HG02885 (cell line): ENCODE measurements around the gene HEMK1.

Source experiments
- ATAC-seq: cut with Tn5 transposase; IDR thresholded peaks from one replicate; pipeline ENCODE4 v1.9.1; 2021; ENCODE audit warnings: mild to moderate bottlenecking; ENCODE audit not compliant: unreplicated experiment, poor library complexity

Gene HEMK1

DNA sequence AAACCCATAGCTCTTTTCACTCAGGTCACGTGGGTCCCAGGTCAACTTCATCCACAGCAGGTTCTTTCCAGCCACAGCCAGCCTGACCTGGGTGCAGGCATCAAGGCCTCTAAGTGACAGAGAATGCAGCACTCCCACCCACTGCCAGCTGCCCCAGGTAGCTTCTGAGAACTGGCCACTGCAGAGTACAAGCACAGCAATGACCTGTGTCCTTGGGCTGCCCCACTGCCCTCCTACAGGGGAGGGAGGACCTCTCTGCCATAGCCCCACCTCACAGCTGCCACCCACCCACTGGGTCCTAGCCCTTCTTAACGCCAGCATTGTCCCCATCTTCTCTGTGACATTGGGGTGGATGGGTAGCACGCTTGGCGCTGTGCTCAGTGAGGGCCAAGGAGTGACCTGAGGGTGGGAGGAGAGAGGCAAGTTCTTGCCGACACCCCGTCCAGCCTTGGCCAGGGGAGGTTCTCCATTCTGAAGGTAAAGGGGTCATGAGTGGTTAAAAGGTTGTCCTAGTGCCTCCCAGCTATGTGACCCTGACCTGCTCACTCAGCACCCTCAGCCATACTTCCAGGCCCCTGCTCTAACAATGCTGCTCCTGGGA, 29.9 kb downstream of the HEMK1 start:
- ATAC-seq: no peak

DNA sequence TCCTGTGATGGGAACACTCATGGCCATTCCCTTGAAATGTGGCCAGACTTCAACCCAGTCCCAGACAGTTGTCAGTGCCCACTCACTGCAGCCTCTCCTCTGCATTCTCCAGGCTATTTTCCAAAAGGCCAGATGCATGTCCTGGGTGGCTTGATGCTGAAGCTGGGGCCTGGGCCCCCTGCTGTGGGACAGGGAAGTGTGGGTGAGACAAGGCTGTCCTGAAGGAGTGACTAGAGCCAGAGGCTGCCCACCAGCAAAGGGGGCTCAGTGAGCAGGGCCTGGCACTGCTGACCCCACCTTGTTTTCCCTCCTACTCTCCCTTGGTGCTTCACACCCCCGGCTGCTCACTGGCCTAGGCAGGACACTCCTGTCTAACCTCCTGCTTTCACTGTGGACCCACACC, 30.4 kb downstream of the HEMK1 start:
- ATAC-seq: no peak

DNA sequence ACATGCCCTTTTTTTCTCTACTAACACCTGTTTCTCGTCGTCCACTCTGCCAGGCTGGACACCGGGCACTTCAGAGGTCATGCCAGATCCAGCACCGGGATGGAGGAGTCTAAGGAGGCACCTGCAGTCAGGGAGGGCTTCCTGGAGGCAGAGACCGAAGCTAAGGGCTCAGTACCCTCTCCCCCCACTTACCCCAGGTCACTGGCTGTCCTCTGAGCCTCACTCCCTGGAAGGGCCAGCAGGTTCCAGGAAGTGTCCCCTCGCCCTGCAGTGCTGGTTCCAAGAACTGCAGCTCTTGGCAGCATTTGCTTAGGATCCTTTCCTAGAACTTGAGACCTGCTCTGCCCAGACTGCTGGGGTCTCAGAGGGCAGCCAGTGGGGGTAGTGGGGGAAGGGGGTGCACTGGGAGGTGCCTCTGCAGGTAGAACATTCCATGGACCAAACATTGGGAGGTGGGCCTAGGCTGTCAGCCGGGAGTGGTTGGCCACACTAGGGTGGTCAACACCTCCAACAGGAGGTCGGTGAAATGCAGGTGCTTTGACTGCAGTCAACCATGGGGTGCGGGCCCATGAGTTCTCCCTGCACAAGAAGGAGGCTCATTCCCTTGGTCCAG, 30.9 kb downstream of the HEMK1 start:
- ATAC-seq: no peak

DNA sequence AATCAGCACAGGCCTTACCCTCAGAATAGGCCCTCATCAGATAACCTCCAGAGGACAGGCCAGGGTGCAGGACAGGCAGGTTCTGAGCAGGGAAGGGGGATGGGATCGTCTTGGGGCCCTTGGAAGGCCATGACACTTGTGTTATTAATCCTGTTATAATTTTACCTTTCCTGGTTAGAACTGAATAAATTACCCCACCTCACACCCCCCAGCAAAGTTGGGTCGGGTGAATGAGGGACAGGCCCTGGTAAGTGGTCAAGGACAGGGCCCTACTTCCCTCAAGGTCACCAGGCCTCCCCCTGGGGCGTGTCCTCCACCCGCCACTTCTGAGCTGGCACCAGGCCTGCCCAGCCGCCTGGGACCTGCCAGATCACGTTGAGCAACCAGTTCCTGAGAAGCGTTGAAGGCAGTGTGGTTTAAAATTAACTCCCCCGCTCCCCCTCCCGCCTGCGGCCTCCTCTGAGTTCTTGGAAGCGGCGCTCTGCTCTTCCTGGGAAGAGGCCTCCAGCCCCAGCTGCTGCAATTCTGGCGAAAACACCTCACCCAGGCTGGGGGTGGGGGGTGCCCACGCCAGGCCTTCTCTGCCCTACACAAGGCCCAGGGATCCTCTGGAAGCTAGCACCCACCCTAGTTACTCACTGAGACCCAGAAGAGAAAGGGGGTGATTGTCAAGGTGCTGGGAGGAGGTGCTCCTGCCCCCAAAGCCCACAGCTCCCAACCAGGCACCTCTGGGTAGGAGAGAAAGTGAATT, 31.7 kb downstream of the HEMK1 start:
- ATAC-seq: no peak

DNA sequence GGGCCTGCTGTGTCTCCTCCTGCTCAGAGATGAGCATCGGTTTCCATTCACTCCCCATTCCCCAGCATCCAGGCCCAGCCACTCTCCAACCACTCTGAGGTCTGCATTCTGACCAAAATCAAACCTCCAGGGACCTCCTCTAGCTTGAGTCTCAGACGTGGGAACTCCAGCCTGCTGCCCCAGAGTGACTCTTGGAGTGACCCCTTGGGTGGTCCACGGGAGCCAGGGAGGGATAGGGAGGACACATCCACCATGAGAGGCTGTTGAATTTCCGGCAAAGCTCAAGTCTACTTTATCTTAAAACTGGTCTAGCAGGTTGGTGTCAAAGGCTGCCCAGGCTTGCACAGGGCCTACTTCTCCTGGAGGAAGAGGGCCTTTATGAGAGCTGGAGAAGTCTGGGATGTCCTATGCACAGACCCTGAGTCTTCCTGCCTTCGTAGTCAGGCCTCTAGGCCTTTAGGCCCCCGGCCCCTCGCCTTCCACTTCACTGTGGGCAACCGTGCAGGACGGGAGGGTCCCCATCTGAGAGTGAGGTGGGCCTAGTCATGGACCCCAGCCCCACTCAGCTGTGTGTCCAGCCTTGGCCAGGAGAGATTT, 33.4 kb downstream of the HEMK1 start:
- ATAC-seq: no peak

DNA sequence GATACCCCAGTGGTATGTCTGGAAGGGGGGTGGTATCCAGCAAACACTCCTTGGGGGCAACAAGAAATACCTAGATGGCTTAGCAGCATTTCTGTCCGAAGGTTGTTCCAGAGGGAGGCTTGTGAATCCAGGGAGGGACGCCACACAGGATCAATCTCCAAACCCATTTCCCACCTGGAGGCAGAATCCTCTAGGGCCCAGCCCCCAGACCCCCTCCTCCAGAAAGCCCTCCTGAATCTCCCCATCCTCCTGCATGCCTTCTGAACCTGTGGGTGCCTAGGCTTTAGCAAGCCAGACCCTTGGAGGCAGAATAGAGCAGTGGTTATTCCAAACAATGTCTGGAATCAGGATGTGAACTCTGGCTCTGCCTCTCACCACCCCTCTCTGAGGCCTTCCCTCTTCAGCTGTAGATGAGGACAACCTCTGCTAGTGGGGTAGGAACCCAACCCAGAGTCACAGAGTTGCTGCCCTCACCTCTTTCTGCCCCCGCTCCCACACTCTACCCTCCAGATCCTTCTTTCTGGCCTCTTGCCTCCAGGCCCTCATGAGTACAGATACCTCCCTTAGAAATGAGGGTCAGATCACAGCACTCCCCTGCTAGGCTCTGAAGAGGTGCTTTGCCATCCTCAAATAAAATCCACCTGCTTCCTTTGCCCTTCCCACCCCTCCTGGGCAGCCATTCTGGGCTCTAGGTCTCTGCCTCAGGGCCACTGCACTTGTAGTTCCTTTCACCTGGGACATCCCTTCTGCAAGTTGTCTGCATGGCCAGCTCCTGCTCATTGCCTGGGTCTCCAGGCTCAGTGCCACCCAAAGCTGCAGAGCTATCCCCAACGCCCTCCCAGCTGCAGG, 34.2 kb downstream of the HEMK1 start:
- ATAC-seq: no peak

DNA sequence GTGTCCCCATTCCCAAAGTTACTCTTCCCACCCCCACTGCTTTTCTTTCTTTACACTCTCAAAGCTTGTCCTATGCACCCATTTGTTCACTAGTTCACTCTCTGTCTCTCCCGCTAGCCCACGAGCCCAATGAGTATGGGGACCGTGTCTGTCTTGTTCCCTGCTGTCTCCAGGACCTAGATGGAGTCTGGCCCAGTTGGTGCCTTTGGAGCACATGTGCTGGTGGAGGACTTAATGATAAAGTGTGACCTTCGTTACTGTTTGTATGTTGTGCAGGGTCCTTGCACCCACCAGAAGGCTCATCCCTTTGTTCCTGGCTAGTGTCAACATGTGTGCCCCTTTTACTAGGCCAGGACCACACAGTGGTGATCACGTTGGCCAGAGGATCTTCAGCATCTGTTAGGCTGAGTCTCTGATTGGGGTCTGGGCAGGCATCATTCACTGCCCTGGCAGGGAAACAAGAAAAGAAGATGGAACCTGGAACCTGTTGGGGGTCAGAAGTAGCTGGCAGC, 34.8 kb downstream of the HEMK1 start:
- ATAC-seq: no peak

DNA sequence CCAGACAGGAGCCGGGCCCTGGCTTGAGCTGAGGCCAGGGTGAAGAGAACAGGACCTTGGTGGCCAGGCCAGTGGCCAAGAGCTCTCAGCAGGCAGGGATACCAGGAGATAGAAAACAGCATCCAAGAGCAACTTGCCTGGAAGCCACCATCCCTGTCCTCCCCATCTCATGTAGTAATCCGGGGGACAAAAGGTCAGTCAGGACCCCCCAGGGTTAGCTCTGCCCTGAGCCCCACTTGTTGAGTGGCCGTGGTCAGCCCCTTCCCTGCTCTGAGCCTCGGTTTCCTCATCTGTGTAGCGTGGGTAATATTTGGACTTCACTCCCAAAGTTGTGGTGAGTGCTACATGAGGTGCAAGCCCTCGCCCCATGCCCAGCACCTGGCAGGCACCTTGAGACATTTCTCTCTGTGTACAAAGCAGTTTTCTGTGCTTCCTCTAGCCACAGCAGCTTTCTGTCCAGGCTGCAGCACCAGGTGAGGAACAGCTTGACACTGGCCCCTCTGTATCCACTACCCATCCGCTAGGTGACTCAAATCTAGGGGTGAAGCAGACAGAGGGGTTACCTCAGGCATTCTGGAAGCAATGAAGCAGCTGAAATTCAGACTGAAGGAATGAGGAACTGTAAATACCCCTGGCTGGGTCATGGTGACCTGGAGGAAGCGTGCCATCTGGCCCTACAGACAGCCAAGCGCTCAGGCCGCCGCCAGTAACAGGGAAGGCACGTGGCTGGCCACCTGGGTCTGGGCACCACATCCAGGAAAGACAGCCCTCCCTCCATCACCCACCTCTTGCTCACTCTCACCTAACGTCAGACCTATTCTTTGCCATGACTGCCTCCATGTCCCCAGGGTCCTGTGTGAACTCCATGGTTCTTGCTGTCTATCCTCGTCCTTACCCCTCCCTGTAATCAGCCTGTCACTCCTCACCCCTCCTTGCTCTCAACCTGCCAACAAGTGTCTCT, 35.6 kb downstream of the HEMK1 start:
- ATAC-seq: no peak

DNA sequence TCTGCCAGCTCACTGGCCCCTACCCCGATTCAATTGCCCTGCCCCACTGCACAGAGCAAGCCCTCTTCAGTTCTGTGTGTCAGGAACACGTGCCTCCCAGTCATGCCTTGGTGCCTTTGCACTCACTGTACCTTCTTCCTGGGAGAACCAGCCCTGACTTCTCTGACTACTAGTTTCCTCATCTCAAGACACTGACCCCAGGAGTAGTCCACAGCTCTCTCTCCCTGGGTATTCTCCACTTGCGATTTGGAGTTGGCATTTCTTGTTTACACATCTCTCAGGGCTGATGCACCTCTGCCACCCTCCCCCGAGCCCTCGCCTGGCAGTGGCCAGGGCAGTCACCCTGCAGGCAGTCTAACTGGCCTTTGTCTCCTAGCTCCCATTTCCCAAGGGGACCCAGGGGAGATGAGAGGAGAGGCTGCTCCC, 36.6 kb downstream of the HEMK1 start:
- no peak for ATAC-seq

DNA sequence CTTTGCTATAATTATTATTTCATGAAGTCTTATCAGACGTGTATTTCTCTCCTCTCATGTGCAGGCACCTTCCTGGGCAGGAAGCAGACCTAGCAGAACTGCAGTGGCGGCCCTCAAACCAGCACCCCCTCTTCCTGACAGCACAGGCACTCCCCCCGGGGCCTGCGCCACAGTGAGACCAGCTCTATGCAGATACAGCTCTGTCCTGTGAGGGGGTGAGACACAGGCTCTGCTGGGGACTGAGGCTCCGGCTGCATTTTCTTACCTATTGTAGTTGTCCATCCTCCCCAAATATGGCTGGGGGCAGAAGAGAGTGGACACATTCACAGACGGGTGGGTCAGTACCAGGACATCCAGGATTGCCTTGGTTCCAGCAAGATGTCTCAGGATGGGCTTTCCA, 37.3 kb downstream of the HEMK1 start:
- ATAC-seq: no peak

DNA sequence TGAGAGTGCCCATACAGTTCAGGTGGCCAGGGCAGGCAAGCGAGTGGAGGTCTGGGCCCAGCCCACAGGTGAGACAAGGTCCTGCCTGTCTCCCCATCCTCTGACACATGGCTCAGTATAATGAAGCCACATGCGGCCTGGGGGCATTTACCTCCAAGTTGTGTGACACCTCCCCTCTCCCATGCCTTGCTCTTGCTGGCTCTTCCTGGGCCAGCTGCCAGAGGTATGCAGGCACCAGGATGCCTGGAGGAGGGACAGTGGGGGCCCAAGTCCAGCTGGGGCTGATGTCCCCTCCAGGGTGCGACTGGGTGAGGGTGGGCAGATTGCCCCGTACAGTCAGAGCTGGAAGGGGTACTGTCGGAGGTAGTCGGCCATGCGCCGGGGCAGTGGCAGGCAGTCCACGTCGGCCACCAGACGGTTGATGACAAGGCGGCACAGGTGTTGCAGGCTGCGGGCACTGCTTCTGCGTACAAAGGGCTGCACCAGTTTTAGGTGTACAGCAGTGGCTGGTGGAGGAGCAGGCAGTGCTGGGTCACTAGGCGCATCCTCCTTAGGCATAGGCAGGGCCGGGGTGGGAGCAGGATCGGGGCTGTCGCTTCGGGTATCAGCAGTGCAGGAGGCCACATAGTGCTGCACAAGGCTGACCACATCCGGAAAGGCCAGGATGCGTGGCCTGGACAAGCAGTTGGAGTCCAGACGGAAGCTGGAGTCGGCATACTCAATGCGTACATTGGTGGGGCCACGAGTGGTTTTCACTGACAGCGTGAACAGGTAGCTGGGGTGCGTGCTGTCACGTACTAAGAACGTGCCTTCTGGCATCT, 38.2 kb downstream of the HEMK1 start:
- ATAC-seq: no peak

DNA sequence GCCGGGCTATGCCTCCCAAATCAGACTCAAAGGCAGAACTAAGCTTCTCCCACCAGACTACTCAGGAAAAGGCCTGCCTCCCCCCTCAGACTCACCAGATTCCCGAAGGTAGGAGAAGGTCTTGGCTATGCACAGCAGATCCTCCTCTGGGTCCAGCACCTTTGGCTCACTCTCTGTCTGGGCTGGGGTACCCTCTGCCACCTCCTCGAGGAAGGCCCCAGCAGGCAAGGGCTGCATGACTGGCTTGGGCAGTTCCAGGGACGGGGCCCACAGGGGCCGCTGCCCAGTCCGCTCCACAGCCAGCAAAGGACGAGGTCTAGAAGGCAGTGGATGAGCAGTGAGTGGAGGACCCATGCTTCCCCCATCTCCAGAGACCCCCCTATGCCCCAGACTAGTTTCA, 39.0 kb downstream of the HEMK1 start:
- ATAC-seq: no peak

DNA sequence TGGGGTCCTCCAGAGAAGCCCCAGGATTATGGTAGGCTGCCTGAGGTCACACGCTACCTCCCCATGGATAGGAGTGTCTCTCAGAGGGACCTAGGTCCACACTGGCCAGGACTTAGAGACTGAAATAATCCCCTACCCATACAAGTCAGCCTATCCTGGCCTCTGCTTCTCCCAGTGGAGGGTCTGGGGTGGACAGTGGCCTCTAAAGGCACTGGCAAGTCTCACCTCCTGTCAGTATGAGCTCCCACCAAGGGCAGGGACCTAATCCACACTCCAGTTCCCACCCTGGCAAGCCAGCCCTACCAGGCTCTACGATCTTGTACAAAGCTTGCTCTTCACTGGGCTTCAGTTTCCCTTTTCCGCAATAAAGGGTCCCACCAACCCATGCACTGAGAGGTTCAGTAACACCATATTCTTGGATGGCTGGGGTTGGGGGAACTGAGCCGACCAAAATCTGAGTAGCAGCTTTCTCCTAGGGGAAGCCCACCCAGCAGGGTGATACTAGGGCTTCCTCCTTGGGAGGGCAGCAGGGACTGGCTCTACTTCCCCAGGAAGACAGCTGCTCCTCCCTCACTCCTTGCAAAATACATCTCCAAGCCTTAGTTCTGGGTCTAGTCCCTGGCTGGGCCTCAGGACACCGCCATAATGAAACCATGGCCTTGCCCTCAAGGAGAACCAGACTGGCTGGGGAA, 39.9 kb downstream of the HEMK1 start:
- ATAC-seq: no peak

DNA sequence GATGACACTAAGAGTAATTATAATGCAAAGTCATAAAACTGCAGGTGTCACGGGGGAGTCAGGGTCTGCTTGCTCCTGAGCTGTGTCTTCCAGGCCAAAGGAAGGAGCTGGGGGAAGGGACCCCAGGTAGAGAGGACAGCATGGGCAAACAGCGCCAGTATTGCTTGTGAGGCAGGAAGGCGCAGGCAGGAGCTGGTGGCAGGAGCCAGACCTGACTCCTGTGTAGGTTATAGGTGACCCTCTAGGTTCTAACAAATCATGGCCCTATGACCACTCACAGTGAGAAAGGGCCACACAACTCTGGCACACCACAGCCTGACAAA, 40.4 kb downstream of the HEMK1 start:
- ATAC-seq: no peak

DNA sequence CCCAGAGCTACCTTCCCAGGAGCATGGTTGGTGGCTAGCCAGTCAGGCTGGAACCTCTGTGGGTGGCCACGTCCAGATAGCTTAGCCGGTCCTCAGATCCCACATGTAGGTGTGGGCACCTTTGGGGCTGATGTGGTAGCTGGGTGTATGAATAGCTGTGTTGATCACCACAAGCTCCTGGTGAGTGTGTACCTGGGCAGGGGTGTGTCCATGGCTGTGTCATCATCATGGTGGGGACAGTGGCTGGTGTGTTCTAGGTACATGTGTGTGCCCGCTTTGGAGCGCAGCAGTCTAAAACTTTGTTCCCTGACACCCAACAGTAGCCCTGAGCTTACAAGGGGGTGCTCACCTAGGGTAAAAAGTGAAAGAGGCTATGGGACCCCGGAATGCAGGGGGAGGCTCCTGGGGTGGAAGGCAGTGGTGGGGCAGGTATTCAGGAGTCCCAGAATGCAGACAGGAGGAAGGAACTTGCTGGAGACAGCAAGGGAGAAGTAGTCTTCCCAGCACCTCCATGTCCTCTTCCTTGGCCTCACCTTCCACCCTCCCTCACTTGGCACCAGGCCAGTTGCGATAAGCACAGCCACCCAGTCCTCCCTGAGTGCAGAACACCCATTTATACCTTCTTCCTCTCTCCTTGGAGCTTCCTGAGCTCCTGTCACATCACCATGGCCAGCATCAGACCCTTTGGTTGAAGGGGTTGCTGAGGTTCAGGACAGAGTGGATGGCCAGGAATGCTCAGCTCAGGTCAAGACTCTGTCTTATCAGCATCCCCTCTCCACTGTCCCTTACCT, 41.1 kb downstream of the HEMK1 start:
- no peak for ATAC-seq

DNA sequence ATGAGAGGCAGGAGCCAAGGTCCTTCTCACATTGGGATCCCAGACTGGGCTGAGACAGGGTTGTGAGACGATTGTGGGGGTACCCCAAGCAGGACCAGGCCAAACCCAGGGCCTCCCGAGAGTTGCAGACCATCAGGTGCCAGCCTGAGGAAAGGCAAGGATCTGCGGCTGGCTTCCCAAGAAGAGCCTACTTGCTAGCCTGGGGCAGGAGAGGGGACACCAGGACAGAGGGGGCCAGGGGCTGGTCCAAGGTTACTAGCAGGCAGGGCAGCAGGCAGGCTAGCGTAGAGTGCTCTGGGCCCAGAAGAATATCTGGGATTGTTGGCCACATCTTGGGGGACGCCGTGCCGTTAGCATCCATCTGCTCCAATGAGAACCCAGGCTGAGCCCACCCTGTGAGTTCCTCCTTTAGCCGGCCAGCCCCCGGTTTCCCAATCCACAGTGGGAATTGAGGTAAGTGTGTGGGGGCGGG, 41.7 kb downstream of the HEMK1 start:
- ATAC-seq: no peak
